Bronchial epithelial cell (primary cell): ENCODE results near the gene RRP9. TPM values are rescaled to one million over a fixed set of nuclear protein-coding genes. Genes with fewer than 3 reads are reported as not detected.

Source experiments
- DNase-seq: peaks from one replicate; pipeline ENCODE4 v3.0.0-alpha.2; 2010; ENCODE audit warnings: low read depth
- FAIRE-seq: peaks from 2 replicates; lab custom pipeline; 2011; peaks lifted over from hg19 to GRCh38; lab: Jason Lieb, UNC
- H3K27me3 ChIP-seq: 2 replicates; pipeline ENCODE4 v1.5.1; 2011; ENCODE audit warnings: low read length; ENCODE audit not compliant: control insufficient read depth, insufficient read depth
- H3K36me3 ChIP-seq: 2 replicates; pipeline ENCODE4 v1.5.1; 2011; ENCODE audit warnings: low read length; ENCODE audit not compliant: control insufficient read depth, insufficient read depth
- H3K4me3 ChIP-seq: 2 replicates; pipeline ENCODE4 v1.5.1; 2011; ENCODE audit warnings: mild to moderate bottlenecking, low read depth, low read length, control low read depth
- total RNA-seq: library from RNA; depleted of rRNA; stranded (reverse); fragments of >200 nt; gene quantifications from 2 replicates; pipeline ENCODE4 v1.2.1, GENCODE V29; 2014
- TF ChIP-seq, protein P1 (sequence below): IDR thresholded peaks from 2 replicates; pipeline ENCODE4 v1.5.1; 2011; ENCODE audit warnings: mild to moderate bottlenecking, moderate library complexity, low read length, control low read depth, inconsistent platforms; ENCODE audit not compliant: insufficient read depth, severe bottlenecking

RRP9 gene
- total RNA-seq, 1 donor from 2014 or later: 70.8 TPM

DNA sequence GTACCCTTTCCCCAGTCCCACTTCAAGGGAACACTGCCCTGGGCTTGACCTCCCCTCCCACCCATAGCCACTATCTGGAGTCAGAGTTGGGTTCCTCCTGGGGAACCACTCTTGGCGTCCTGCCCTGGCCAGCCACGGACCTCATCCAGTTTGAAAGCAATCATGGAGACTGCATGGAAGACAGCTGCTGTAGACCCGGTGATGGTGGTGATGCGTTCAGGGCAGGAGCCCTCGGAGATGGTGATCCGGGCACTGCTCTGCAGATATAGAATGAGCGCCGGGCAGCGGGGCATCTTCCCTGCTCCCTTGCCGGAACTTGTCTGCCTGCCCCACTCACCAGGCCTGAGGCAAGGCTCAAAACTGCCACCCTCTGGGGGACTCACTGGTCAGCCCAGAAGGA lies 18.7 kb upstream of the RRP9 start:
- TF ChIP-seq, protein P1, sequence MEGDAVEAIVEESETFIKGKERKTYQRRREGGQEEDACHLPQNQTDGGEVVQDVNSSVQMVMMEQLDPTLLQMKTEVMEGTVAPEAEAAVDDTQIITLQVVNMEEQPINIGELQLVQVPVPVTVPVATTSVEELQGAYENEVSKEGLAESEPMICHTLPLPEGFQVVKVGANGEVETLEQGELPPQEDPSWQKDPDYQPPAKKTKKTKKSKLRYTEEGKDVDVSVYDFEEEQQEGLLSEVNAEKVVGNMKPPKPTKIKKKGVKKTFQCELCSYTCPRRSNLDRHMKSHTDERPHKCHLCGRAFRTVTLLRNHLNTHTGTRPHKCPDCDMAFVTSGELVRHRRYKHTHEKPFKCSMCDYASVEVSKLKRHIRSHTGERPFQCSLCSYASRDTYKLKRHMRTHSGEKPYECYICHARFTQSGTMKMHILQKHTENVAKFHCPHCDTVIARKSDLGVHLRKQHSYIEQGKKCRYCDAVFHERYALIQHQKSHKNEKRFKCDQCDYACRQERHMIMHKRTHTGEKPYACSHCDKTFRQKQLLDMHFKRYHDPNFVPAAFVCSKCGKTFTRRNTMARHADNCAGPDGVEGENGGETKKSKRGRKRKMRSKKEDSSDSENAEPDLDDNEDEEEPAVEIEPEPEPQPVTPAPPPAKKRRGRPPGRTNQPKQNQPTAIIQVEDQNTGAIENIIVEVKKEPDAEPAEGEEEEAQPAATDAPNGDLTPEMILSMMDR: no peak
- DNase-seq (no peak), FAIRE-seq (no peak)
- Histone ChIP-seq H3K27me3 (no peaks in the 10 kb centered on the region), H3K4me3 (no peak overlapping the region), H3K36me3 (peaks cover 1% of the 10 kb centered on the region)

DNA sequence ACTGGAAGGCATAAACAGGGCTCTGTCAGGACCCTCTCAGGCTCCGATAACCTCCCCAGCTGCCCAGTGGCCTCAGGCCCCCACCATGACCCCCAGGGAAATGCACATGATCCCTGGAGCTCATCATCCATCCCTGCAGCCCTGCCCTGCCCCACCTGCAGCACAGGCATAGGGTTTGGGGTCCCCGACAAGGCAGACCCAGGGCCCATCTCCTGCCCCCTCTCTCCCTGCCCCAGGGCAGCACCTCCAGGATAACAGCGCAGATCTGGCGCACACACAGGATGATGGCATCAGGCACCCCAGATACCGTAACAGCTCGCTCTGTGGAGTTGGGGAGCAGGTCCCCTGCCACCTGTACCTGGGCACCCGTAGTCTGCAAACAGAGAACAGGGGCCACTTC lies 17.9 kb upstream of the RRP9 start:
- Histone ChIP-seq H3K36me3 (peaks cover 1% of the 10 kb centered on the region), H3K27me3 (peaks cover 5% of the 10 kb centered on the region), H3K4me3 (no peak overlapping the region)
- no peak for DNase-seq
- TF ChIP-seq, protein P1: no peak
- FAIRE-seq: no peak

DNA sequence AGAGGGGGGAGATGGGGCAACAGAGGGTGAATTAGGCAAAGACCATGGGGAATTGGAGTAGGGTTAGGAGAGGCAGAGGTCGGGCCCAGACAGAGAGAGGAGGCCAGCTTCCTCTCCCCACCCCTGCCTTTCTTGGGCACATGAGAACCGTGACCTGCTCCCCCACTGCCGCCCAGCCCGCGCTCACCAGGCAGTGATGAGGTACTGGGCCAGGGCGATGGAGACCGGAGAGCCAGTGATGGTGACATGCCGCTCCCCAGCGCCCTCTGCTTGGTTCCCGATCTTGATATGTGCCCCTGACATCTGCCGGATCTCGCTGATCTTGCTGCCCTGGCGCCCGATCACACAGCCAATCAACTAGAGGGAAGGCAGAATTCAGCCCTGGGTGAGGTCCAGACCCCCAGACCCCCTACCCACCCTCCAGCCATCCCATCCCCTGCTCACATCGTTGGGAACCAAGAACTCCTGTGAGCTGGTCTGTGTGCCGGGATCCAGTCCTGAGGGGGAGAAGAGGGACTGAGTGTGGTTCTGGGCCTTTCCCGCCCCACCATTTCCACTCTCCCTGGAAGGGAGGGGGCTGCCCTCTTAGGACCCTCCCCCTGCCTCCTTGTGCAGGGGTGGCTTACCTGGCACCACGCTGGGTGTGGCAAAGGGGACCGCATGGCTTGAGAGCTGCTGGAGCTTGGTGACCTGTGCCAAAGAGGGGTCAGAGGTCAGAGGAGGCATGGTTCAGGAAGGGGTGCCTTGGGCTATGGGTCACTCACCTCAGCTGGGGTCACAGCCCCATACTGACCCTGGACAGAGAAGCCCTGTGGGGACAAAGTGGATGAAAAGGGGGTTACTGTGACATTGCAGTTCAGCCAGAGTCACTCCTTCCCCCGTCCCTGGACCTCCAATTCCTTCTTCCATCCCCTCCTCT lies 17.2 kb upstream of the RRP9 start:
- no peak overlapping the region for H3K4me3 ChIP-seq
- no peak for DNase-seq
- peaks cover 1% of the 10 kb centered on the region for H3K36me3 ChIP-seq
- no peak for FAIRE-seq
- H3K27me3 ChIP-seq: peaks cover 7% of the 10 kb centered on the region
- TF ChIP-seq, protein P1: no peak

DNA sequence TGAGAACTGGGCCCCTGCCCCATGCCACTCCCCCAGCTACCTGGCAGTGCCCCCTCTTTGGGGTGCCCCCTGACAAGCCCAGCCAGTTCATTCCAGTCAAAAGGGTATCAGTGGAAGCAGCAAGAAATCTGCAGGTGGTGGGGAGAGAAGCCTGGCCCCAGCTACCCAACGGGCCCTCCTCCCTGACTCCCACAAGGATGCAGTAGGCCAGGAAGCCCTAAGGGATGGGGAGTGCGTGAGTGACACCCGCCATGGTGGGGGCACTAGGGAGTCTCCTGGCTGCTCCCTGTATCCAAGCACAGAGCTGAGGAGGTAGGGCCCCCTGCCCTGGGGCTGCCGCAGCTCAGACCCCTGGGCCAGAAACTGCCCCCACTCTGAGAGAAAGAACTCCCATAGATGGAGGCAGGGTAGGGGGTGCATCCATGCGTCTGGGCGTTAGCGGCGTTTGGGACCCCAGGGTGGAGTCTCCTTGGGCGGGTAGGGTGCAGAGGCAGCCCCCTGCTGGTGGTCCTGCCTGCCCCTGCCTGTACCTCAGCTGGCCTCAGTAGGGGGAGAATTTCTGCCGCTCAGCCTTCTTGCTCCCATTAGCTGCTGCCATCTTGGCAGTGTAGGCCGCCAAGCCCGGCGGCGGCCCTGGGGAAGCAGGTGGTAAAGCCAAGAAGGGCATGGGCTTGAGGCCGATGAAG lies 16.0 kb upstream of the RRP9 start:
- DNase-seq: no peak

DNA sequence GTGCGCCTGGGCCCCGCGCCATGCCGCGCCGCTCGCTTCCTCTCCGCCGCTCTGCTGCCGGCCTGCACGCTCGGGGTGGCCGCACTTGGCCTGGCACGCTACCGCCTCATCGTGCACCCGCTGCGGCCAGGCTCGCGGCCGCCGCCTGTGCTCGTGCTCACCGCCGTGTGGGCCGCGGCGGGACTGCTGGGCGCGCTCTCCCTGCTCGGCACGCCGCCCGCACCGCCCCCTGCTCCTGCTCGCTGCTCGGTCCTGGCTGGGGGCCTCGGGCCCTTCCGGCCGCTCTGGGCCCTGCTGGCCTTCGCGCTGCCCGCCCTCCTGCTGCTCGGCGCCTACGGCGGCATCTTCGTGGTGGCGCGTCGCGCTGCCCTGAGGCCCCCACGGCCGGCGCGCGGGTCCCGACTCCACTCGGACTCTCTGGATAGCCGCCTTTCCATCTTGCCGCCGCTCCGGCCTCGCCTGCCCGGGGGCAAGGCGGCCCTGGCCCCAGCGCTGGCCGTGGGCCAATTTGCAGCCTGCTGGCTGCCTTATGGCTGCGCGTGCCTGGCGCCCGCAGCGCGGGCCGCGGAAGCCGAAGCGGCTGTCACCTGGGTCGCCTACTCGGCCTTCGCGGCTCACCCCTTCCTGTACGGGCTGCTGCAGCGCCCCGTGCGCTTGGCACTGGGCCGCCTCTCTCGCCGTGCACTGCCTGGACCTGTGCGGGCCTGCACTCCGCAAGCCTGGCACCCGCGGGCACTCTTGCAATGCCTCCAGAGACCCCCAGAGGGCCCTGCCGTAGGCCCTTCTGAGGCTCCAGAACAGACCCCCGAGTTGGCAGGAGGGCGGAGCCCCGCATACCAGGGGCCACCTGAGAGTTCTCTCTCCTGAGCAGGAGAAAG lies 14.4 kb upstream of the RRP9 start:
- Histone ChIP-seq H3K4me3 (peak overlapping the region; percentile 23), H3K27me3 (peaks cover 7% of the 10 kb centered on the region), H3K36me3 (peaks cover 1% of the 10 kb centered on the region)
- FAIRE-seq (no peak), DNase-seq (peak; percentile 74)
- TF ChIP-seq, protein P1: peak; percentile 67

More for the DNA sequence above, 16.0 kb upstream of the RRP9 start:
- TF ChIP-seq, protein P1: no peak
- no peak for FAIRE-seq
- peaks cover 7% of the 10 kb centered on the region for H3K27me3 ChIP-seq
- H3K36me3 ChIP-seq: peaks cover 1% of the 10 kb centered on the region
- no peak overlapping the region for H3K4me3 ChIP-seq
